Measurements from ENCODE around the gene SLCO2B1.
A peak's percentile ranks its signal among the peaks of the same experiment; 100 is the strongest.

SLCO2B1 gene

GRCh38 chr11:75161506-75162095, 10.7 kb downstream of the SLCO2B1 start:
- H3K27me3 ChIP-seq (ENCODE audit: control insufficient read depth in 2 of 2, insufficient read depth in 2 of 2, low read length in 2 of 2) = no peaks in the 10 kb centered on the region
- peaks cover 0 to 3% of the 10 kb centered on the region in 2 donors for H3K9me3 ChIP-seq (ENCODE audit: control insufficient read depth in 2 of 2, low read length in 2 of 2)
- no peak overlapping the region for H3K9ac ChIP-seq (ENCODE audit: low read depth in 1 of 2, low read length in 2 of 2)
- H3K4me3 ChIP-seq (ENCODE audit: low read length in 2 of 2) = no peak overlapping the region
- H3K27ac ChIP-seq (ENCODE audit: low read depth in 2 of 2, low read length in 2 of 2) = no peak overlapping the region
- H3K36me3 ChIP-seq (ENCODE audit: control insufficient read depth in 2 of 2, insufficient read depth in 2 of 2, low read length in 2 of 2) = peaks cover 10% of the 10 kb centered on the region in 2 donors
- H3K4me1 ChIP-seq (ENCODE audit: control insufficient read depth in 2 of 2, insufficient read depth in 2 of 2, low read length in 2 of 2) = peaks cover 36 to 44% of the 10 kb centered on the region in 2 donors

GRCh38 chr11:75162954-75163353, 12.0 kb downstream of the SLCO2B1 start:
- H3K27ac ChIP-seq (ENCODE audit: low read depth in 2 of 2, low read length in 2 of 2) = no peak overlapping the region
- no peak overlapping the region for H3K9ac ChIP-seq (ENCODE audit: low read depth in 1 of 2, low read length in 2 of 2)
- H3K9me3 ChIP-seq (ENCODE audit: control insufficient read depth in 2 of 2, low read length in 2 of 2) = peaks cover 0 to 3% of the 10 kb centered on the region in 2 donors
- H3K27me3 ChIP-seq (ENCODE audit: control insufficient read depth in 2 of 2, insufficient read depth in 2 of 2, low read length in 2 of 2) = no peaks in the 10 kb centered on the region
- H3K36me3 ChIP-seq (ENCODE audit: control insufficient read depth in 2 of 2, insufficient read depth in 2 of 2, low read length in 2 of 2) = peaks cover 10 to 15% of the 10 kb centered on the region in 2 donors
- H3K4me1 ChIP-seq (ENCODE audit: control insufficient read depth in 2 of 2, insufficient read depth in 2 of 2, low read length in 2 of 2) = peaks cover 40 to 47% of the 10 kb centered on the region in 2 donors
- H3K4me3 ChIP-seq (ENCODE audit: low read length in 2 of 2) = no peak overlapping the region

- Histone ChIP-seq H3K36me3 (ENCODE audit: control insufficient read depth in 2 of 2, insufficient read depth in 2 of 2, low read length in 2 of 2) (peaks cover 10 to 15% of the 10 kb centered on the region in 2 donors), H3K4me1 (ENCODE audit: control insufficient read depth in 2 of 2, insufficient read depth in 2 of 2, low read length in 2 of 2) (peaks cover 36 to 49% of the 10 kb centered on the region in 2 donors), H3K9ac (ENCODE audit: low read depth in 1 of 2, low read length in 2 of 2) (no peak overlapping the region), H3K9me3 (ENCODE audit: control insufficient read depth in 2 of 2, low read length in 2 of 2) (peaks cover 0 to 3% of the 10 kb centered on the region in 2 donors), H3K27ac (ENCODE audit: low read depth in 2 of 2, low read length in 2 of 2) (peak overlapping the region; percentile 13 to 26), H3K27me3 (ENCODE audit: control insufficient read depth in 2 of 2, insufficient read depth in 2 of 2, low read length in 2 of 2) (no peaks in the 10 kb centered on the region), H3K4me3 (ENCODE audit: low read length in 2 of 2) (no peak overlapping the region)
Observed at GRCh38 chr11:75163921-75164849, 13.3 kb downstream of the SLCO2B1 start.

- Histone ChIP-seq H3K27me3 (ENCODE audit: control insufficient read depth in 2 of 2, insufficient read depth in 2 of 2, low read length in 2 of 2) (no peaks in the 10 kb centered on the region), H3K4me1 (ENCODE audit: control insufficient read depth in 2 of 2, insufficient read depth in 2 of 2, low read length in 2 of 2) (peaks cover 26 to 38% of the 10 kb centered on the region in 2 donors), H3K36me3 (ENCODE audit: control insufficient read depth in 2 of 2, insufficient read depth in 2 of 2, low read length in 2 of 2) (peaks cover 20 to 25% of the 10 kb centered on the region in 2 donors), H3K4me3 (ENCODE audit: low read length in 2 of 2) (no peak overlapping the region), H3K9ac (ENCODE audit: low read depth in 1 of 2, low read length in 2 of 2) (no peak overlapping the region), H3K27ac (ENCODE audit: low read depth in 2 of 2, low read length in 2 of 2) (no peak overlapping the region), H3K9me3 (ENCODE audit: control insufficient read depth in 2 of 2, low read length in 2 of 2) (peaks cover 0 to 3% of the 10 kb centered on the region in 2 donors)
Observed at GRCh38 chr11:75165721-75166120, 14.8 kb downstream of the SLCO2B1 start.

- H3K36me3 ChIP-seq (ENCODE audit: control insufficient read depth in 2 of 2, insufficient read depth in 2 of 2, low read length in 2 of 2) = peaks cover 23 to 30% of the 10 kb centered on the region in 2 donors
- no peak overlapping the region for H3K9ac ChIP-seq (ENCODE audit: low read depth in 1 of 2, low read length in 2 of 2)
- no peaks in the 10 kb centered on the region for H3K27me3 ChIP-seq (ENCODE audit: control insufficient read depth in 2 of 2, insufficient read depth in 2 of 2, low read length in 2 of 2)
- H3K9me3 ChIP-seq (ENCODE audit: control insufficient read depth in 2 of 2, low read length in 2 of 2) = no peaks in the 10 kb centered on the region
- H3K27ac ChIP-seq (ENCODE audit: low read depth in 2 of 2, low read length in 2 of 2) = peak overlapping the region in 1 of 2 donors; percentile 81
- no peak overlapping the region for H3K4me3 ChIP-seq (ENCODE audit: low read length in 2 of 2)
- peaks cover 26 to 34% of the 10 kb centered on the region in 2 donors for H3K4me1 ChIP-seq (ENCODE audit: control insufficient read depth in 2 of 2, insufficient read depth in 2 of 2, low read length in 2 of 2)
Observed at GRCh38 chr11:75166791-75167190, 15.9 kb downstream of the SLCO2B1 start.

GRCh38 chr11:75167617-75168016, 16.7 kb downstream of the SLCO2B1 start:
- Histone ChIP-seq H3K27me3 (ENCODE audit: control insufficient read depth in 2 of 2, insufficient read depth in 2 of 2, low read length in 2 of 2) (no peaks in the 10 kb centered on the region), H3K36me3 (ENCODE audit: control insufficient read depth in 2 of 2, insufficient read depth in 2 of 2, low read length in 2 of 2) (peaks cover 22 to 35% of the 10 kb centered on the region in 2 donors), H3K4me3 (ENCODE audit: low read length in 2 of 2) (no peak overlapping the region), H3K27ac (ENCODE audit: low read depth in 2 of 2, low read length in 2 of 2) (peak overlapping the region; percentile 74 to 81), H3K9me3 (ENCODE audit: control insufficient read depth in 2 of 2, low read length in 2 of 2) (no peaks in the 10 kb centered on the region), H3K4me1 (ENCODE audit: control insufficient read depth in 2 of 2, insufficient read depth in 2 of 2, low read length in 2 of 2) (peaks cover 26 to 34% of the 10 kb centered on the region in 2 donors), H3K9ac (ENCODE audit: low read depth in 1 of 2, low read length in 2 of 2) (peak overlapping the region in 1 of 2 donors; percentile 19)

GRCh38 chr11:75169101-75169885, 18.4 kb downstream of the SLCO2B1 start:
- peak overlapping the region in 1 of 2 donors; percentile 35 for H3K9ac ChIP-seq (ENCODE audit: low read depth in 1 of 2, low read length in 2 of 2)
- H3K27ac ChIP-seq (ENCODE audit: low read depth in 2 of 2, low read length in 2 of 2) = peak overlapping the region; percentile 74 to 81

GRCh38 chr11:75170516-75171201, 19.8 kb downstream of the SLCO2B1 start:
- H3K36me3 ChIP-seq (ENCODE audit: control insufficient read depth in 2 of 2, insufficient read depth in 2 of 2, low read length in 2 of 2) = peaks cover 28% of the 10 kb centered on the region in 2 donors
- no peak overlapping the region for H3K9ac ChIP-seq (ENCODE audit: low read depth in 1 of 2, low read length in 2 of 2)
- H3K4me1 ChIP-seq (ENCODE audit: control insufficient read depth in 2 of 2, insufficient read depth in 2 of 2, low read length in 2 of 2) = peaks cover 20 to 30% of the 10 kb centered on the region in 2 donors
- no peaks in the 10 kb centered on the region for H3K9me3 ChIP-seq (ENCODE audit: control insufficient read depth in 2 of 2, low read length in 2 of 2)
- H3K27ac ChIP-seq (ENCODE audit: low read depth in 2 of 2, low read length in 2 of 2) = no peak overlapping the region
- H3K4me3 ChIP-seq (ENCODE audit: low read length in 2 of 2) = no peak overlapping the region
- no peaks in the 10 kb centered on the region for H3K27me3 ChIP-seq (ENCODE audit: control insufficient read depth in 2 of 2, insufficient read depth in 2 of 2, low read length in 2 of 2)

More at GRCh38 chr11:75169101-75169885, 18.4 kb downstream of the SLCO2B1 start:
- Histone ChIP-seq H3K4me3 (ENCODE audit: low read length in 2 of 2) (no peak overlapping the region), H3K36me3 (ENCODE audit: control insufficient read depth in 2 of 2, insufficient read depth in 2 of 2, low read length in 2 of 2) (peaks cover 28 to 31% of the 10 kb centered on the region in 2 donors), H3K27me3 (ENCODE audit: control insufficient read depth in 2 of 2, insufficient read depth in 2 of 2, low read length in 2 of 2) (no peaks in the 10 kb centered on the region), H3K4me1 (ENCODE audit: control insufficient read depth in 2 of 2, insufficient read depth in 2 of 2, low read length in 2 of 2) (peaks cover 25 to 30% of the 10 kb centered on the region in 2 donors), H3K9me3 (ENCODE audit: control insufficient read depth in 2 of 2, low read length in 2 of 2) (no peaks in the 10 kb centered on the region)

- Histone ChIP-seq H3K4me1 (ENCODE audit: control insufficient read depth in 2 of 2, insufficient read depth in 2 of 2, low read length in 2 of 2) (peaks cover 10 to 13% of the 10 kb centered on the region in 2 donors), H3K4me3 (ENCODE audit: low read length in 2 of 2) (no peak overlapping the region), H3K9me3 (ENCODE audit: control insufficient read depth in 2 of 2, low read length in 2 of 2) (no peaks in the 10 kb centered on the region), H3K27ac (ENCODE audit: low read depth in 2 of 2, low read length in 2 of 2) (no peak overlapping the region), H3K9ac (ENCODE audit: low read depth in 1 of 2, low read length in 2 of 2) (no peak overlapping the region), H3K27me3 (ENCODE audit: control insufficient read depth in 2 of 2, insufficient read depth in 2 of 2, low read length in 2 of 2) (no peaks in the 10 kb centered on the region), H3K36me3 (ENCODE audit: control insufficient read depth in 2 of 2, insufficient read depth in 2 of 2, low read length in 2 of 2) (peaks cover 21 to 28% of the 10 kb centered on the region in 2 donors)
Observed at GRCh38 chr11:75173336-75173735, 22.4 kb downstream of the SLCO2B1 start.
